ENCODE measurements around the gene FAM53B. TPM values are rescaled to one million over a fixed set of nuclear protein-coding genes. Genes with fewer than 3 reads are reported as not detected.
A peak's percentile ranks its signal among the peaks of the same experiment; 100 is the strongest.

FAM53B gene
- total RNA-seq, 2 experiments from 2014 or later = 13.3 to 13.9 TPM

DNA sequence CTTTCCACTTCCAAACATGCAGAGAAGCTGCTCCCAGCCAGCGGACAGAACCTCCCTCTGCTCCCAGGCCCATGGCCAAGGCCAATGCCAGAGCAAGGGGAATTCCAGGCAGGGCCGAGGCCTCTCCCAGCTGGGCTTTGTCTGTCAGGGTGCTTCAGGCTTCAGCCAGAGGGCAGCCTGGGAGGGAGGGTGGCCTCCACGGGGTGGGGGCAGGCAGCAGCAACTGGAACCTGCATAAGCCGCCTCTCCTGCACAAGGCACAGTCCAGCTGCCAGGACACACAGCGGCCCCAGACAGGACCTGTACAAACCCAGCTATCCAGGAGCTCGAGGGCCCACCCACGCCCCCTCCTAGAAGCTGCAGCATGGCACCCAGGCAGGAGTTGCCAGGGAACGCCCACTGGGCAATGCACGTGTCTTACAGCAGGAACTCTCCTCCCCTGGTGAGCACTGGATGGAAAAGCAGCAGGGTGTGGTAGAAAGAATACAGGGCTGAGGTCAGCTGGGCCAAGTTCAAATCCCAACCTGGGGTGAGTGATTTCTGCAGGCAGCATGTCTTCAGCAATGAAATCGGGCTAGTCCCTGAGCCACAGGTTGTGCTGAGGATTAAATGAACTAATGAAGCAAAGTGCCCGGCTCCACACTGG, 7.6 kb downstream of the FAM53B start:
- ChIA-PET CTCF (interaction anchor here (0.6 to 1.3 kb wide), 2 partner anchors 14 to 17 kb away, joined by 5 to 6 read pairs; no protein-coding TSS in a partner anchor), POLR2A (no interaction called here)
- no peak for ATAC-seq
- H3K27ac Mint-ChIP-seq = no peak overlapping the region
- intact Hi-C loops (cut with DNase I, micrococcal nuclease) = no loop called here
- no peak overlapping the region for H3K4me3 Mint-ChIP-seq
- no peaks in the 10 kb centered on the region for H3K9me3 Mint-ChIP-seq (ENCODE audit: low read depth)
- H3K4me1 Mint-ChIP-seq = peaks cover 96% of the 10 kb centered on the region
- H3K27me3 Mint-ChIP-seq = peaks cover 4% of the 10 kb centered on the region
- no peak for DNase-seq
- peaks cover 14% of the 10 kb centered on the region for H3K36me3 Mint-ChIP-seq (ENCODE audit: low read depth)

DNA sequence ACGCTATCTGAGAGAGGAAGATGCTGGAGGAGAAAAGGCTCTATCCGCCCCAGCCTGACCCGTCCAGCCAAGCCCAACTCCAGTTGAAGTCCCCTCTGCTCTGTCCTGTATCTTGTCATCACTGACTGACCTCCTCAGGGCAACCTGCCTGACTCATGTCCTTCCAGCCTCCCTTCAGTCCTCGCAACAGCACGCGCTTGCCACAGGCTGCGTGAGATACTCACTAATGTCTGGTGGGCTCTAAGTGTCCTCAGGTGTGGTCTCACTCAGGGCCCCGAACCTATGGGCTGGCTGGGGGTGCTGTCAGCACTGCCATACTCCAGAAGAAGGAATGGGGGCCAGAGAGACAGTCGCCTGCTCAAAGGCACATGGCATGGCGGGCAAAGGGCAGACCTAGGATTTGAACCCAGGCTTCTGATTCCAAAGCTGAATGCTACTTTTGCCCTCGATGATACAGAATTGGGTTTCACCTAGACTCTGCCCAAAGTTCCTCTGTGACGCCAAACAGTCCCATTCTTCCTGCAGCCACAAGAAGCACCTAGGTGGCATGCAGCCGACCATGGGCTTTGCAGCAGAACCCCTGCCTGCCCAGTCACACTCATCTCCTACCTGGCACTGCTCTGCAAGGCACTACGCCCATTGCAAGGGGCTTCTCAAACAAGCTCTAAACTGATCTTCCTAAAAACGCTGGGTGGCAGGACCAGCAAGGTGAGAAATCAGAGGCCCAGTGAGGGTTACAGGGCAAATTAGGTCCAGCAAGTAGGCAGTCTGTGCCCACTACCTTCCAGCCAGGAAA, 8.5 kb downstream of the FAM53B start:
- CTCF ChIA-PET = interaction anchor here (0.6 to 7.6 kb wide), 3 partner anchors 17 to 310 kb away, joined by 5 to 100 read pairs (median 7); no protein-coding TSS in a partner anchor
- H3K36me3 Mint-ChIP-seq (ENCODE audit: low read depth) = peaks cover 14% of the 10 kb centered on the region
- H3K27ac Mint-ChIP-seq = no peak overlapping the region
- no peak overlapping the region for H3K4me3 Mint-ChIP-seq
- peaks cover 4% of the 10 kb centered on the region for H3K27me3 Mint-ChIP-seq
- POLR2A ChIA-PET = no interaction called here
- H3K4me1 Mint-ChIP-seq = peaks cover 87% of the 10 kb centered on the region
- ATAC-seq (no peak), DNase-seq (no peak)
- H3K9me3 Mint-ChIP-seq (ENCODE audit: low read depth) = no peaks in the 10 kb centered on the region
- intact Hi-C loops (cut with DNase I, micrococcal nuclease) = no loop called here

DNA sequence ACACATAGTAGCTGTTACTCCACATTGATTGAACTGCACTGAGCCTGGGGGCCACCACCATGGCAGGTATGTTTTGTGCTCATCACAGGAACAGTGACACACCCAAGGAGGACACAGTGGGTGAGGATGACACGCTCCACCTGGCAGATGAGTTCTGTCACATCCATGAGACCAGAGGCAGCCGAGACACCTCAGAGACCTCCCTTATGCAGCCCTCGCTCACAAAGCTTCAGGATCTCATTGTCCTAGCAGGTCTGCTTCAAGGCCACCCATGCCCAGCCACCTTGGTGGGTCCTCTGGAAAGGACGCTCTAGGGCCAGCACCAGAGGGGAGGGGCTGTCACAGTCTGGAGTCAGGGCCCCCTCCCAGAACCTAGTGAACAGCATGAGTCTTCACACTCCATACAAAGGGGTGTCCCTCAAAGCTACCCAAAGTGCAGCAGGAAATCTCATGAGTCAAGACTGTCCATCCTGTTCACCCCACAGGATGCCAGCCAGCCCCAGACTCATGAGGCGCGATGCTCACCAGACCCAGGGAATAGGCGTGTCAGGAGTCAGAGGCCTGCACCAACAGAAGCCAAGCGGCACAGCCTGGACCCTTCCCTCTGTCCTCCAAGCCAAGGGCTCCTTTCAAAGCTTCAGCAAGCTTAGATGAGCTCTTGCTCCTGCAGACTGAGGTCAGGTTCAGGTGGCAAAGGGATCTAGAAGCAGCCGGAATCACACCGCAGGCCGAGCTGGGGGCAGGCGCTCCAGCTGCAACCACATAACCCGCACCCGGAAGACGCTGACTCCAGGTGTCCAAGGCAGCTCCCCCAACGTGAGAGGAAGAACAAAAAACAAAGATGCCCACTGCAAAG, 9.6 kb downstream of the FAM53B start:
- CTCF ChIA-PET = interaction anchor here (0.6 to 7.6 kb wide), 14 partner anchors 7 to 311 kb away, joined by 3 to 100 read pairs (median 4); no protein-coding TSS in a partner anchor
- Mint-ChIP-seq H3K27ac (peak overlapping the region; percentile 76), H3K27me3 (peaks cover 4% of the 10 kb centered on the region), H3K36me3 (ENCODE audit: low read depth) (peaks cover 14% of the 10 kb centered on the region), H3K4me3 (no peak overlapping the region), H3K4me1 (peaks cover 84% of the 10 kb centered on the region), H3K9me3 (ENCODE audit: low read depth) (no peaks in the 10 kb centered on the region)
- intact Hi-C loops (cut with DNase I, micrococcal nuclease) = loop anchor here in 1 of 2 experiments (5.0 kb wide), 1 partner anchor 507 kb away; no protein-coding TSS in a partner anchor
- POLR2A ChIA-PET = interaction anchor here (0.8 to 3.2 kb wide), 5 partner anchors 11 to 46 kb away, joined by 3 to 45 read pairs (median 21); no protein-coding TSS in a partner anchor
- ATAC-seq (peak; percentile 36), DNase-seq (peak; percentile 67)

- ATAC-seq = no peak
- H3K4me3 Mint-ChIP-seq = peak overlapping the region; percentile 43
- DNase-seq = no peak
- H3K36me3 Mint-ChIP-seq (ENCODE audit: low read depth) = peaks cover 16% of the 10 kb centered on the region
- H3K4me1 Mint-ChIP-seq = peaks cover 84% of the 10 kb centered on the region
- H3K9me3 Mint-ChIP-seq (ENCODE audit: low read depth) = no peaks in the 10 kb centered on the region
- ChIA-PET POLR2A (interaction anchor here (0.7 to 3.2 kb wide), 7 partner anchors 8 to 45 kb away, joined by 3 to 45 read pairs (median 10); no protein-coding TSS in a partner anchor), CTCF (interaction anchor here (0.6 to 7.6 kb wide), 13 partner anchors 8 to 173 kb away, joined by 3 to 100 read pairs (median 4); no protein-coding TSS in a partner anchor)
- no peaks in the 10 kb centered on the region for H3K27me3 Mint-ChIP-seq
- peak overlapping the region; percentile 76 for H3K27ac Mint-ChIP-seq
- intact Hi-C loops (cut with DNase I, micrococcal nuclease) = loop anchor here (1.0 to 5.0 kb wide), 7 partner anchors 8 to 506 kb away; no protein-coding TSS in a partner anchor
Measured at GRCh38 chr10:124733571-124734245, 10.5 kb downstream of the FAM53B start.

DNA sequence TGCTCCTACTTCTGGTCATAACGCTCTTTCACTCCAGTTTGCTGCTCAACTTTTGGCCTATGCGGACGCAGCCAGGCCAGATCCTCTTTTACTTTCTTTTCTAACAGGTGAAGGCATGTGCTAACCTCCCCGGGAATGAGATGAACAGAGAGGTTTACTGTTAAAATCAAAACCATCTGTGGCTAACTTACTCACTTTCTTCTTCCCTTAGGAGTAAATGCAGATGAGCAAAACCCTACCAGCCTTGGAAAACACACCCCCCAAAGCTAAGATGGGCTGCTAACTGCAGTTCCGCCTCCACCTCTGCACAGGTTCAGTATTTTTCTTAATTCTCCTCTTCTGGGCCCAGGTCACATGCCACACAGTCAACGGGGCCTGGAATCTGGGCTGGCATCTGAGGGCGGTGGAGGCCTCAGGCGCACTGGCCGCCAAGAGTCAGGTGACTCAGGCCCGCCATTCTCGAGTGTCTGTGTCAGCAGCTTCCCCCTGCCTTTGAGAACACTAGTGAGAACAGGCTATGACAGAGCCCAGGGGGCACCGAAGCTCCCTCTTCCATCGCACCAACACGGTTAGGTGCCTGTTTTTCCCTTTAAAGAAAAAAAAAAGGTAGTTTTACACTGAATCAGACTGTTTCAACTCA, 11.1 kb downstream of the FAM53B start:
- DNase-seq = peak; percentile 87
- H3K4me3 Mint-ChIP-seq = peak overlapping the region; percentile 43
- peak; percentile 71 for ATAC-seq
- peak overlapping the region; percentile 76 for H3K27ac Mint-ChIP-seq
- intact Hi-C loops (cut with DNase I, micrococcal nuclease) = loop anchor here (1.0 to 5.0 kb wide), 7 partner anchors 8 to 506 kb away; no protein-coding TSS in a partner anchor
- peaks cover 84% of the 10 kb centered on the region for H3K4me1 Mint-ChIP-seq
- H3K9me3 Mint-ChIP-seq (ENCODE audit: low read depth) = no peaks in the 10 kb centered on the region
- ChIA-PET POLR2A (interaction anchor here (0.6 to 3.2 kb wide), 7 partner anchors 8 to 102 kb away, joined by 3 to 45 read pairs (median 10); no protein-coding TSS in a partner anchor), CTCF (interaction anchor here (0.5 to 7.6 kb wide), 11 partner anchors 8 to 103 kb away, joined by 3 to 100 read pairs (median 4); no protein-coding TSS in a partner anchor)
- peaks cover 16% of the 10 kb centered on the region for H3K36me3 Mint-ChIP-seq (ENCODE audit: low read depth)
- H3K27me3 Mint-ChIP-seq = no peaks in the 10 kb centered on the region

GRCh38 chr10:124731551-124731950, 12.6 kb downstream of the FAM53B start:
- intact Hi-C loops (cut with DNase I, micrococcal nuclease) = loop anchor here in 1 of 2 experiments (5.0 kb wide), 1 partner anchor 504 kb away; no protein-coding TSS in a partner anchor
- DNase-seq = no peak
- ChIA-PET CTCF (interaction anchor here (0.5 to 7.6 kb wide), 6 partner anchors 8 to 188 kb away, joined by 3 to 100 read pairs (median 3); no protein-coding TSS in a partner anchor), POLR2A (interaction anchor here (0.8 to 3.2 kb wide), 3 partner anchors 9 to 43 kb away, joined by 3 to 21 read pairs (median 3); no protein-coding TSS in a partner anchor)
- Mint-ChIP-seq H3K27me3 (no peaks in the 10 kb centered on the region), H3K9me3 (ENCODE audit: low read depth) (no peaks in the 10 kb centered on the region), H3K27ac (peak overlapping the region; percentile 76), H3K4me1 (peaks cover 80% of the 10 kb centered on the region), H3K36me3 (ENCODE audit: low read depth) (peaks cover 16% of the 10 kb centered on the region), H3K4me3 (no peak overlapping the region)
- ATAC-seq = no peak

DNA sequence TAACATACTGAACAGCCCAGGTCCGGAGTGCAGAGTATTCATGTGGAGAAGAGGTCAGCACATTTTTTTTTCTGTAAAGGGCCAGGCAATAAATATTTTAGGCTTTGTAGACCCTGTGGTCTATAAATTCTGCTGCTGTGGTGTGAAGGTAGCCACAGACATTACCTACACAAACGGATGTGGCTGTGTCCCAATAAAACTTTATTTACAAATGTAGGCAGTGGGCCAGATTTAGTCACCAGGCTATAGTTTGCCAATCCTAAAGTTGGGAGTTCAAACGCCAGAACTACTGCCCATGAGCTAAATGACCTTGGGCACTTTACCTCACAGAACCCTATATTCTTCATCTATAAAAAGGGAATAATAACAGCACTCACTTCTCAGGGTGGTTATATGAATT, 13.4 kb downstream of the FAM53B start:
- Mint-ChIP-seq H3K4me1 (peaks cover 79% of the 10 kb centered on the region), H3K36me3 (ENCODE audit: low read depth) (peaks cover 16% of the 10 kb centered on the region)
- no peak for ATAC-seq

DNA sequence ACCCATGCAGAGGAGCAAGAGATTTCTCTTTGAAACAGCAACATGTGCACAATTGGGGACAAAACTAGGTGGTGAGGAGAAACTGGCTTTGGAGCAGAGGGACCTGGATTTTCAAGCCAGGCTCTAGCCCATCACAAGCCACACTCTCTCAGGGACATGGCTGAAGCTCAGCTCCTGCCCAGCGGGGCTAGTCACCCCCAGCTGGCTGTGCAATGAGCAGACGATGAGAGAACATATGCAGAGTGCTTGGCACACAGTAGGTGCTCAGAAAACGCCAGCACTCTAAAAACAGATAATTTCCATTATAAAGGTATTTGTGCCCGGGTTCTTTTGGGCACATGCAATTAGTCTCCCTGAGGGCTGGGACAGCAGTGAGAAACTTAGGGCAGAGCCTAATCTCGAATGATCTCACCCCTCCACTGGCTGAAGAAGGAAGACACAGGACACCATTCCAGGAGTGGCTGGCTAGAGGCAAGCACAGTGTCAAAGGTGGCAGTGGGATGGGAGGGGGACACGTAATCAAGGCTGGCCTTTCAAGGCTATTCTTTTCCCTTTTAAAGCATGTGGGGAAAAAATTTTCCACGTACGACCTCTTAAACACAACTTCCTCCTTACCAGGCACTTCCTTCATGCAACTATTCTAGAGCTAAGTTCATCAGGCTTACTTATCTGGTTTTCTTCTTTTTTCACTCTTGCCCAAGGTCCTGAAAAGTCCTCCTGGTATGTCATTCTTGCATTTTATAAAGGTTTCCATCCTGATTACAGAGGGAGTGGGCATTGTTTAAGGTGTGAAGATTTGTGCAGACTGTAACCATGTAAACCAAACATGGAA, 15.1 kb downstream of the FAM53B start:
- peaks cover 80% of the 10 kb centered on the region for H3K4me1 Mint-ChIP-seq
- H3K27ac Mint-ChIP-seq = peak overlapping the region; percentile 86
- H3K27me3 Mint-ChIP-seq = peaks cover 1% of the 10 kb centered on the region
- ChIA-PET CTCF (interaction anchor here (0.6 to 7.6 kb wide), 12 partner anchors 8 to 204 kb away, joined by 3 to 100 read pairs (median 4); no protein-coding TSS in a partner anchor), POLR2A (interaction anchor here (0.6 to 2.7 kb wide), 5 partner anchors 10 to 42 kb away, joined by 3 to 31 read pairs (median 7); no protein-coding TSS in a partner anchor)
- DNase-seq (no peak), ATAC-seq (no peak)
- H3K4me3 Mint-ChIP-seq = peak overlapping the region; percentile 37
- H3K36me3 Mint-ChIP-seq (ENCODE audit: low read depth) = peaks cover 17% of the 10 kb centered on the region
- H3K9me3 Mint-ChIP-seq (ENCODE audit: low read depth) = no peaks in the 10 kb centered on the region
- intact Hi-C loops (cut with DNase I, micrococcal nuclease) = loop anchor here (1.0 to 10.0 kb wide), 3 partner anchors 10 to 1574 kb away; partner anchors contain the start of gene BUB3 (in 1 of the 2)

More for the DNA sequence above, 13.4 kb downstream of the FAM53B start:
- ChIA-PET POLR2A (interaction anchor here (1.0 kb wide), 1 partner anchor 12 kb away, joined by 3 read pairs; no protein-coding TSS in a partner anchor), CTCF (interaction anchor here (0.5 to 7.6 kb wide), 5 partner anchors 11 to 1097 kb away, joined by 3 to 100 read pairs (median 3); no protein-coding TSS in a partner anchor)
- Mint-ChIP-seq H3K9me3 (ENCODE audit: low read depth) (no peaks in the 10 kb centered on the region), H3K27ac (peak overlapping the region; percentile 10), H3K4me3 (no peak overlapping the region), H3K27me3 (no peaks in the 10 kb centered on the region)
- intact Hi-C loops (cut with DNase I, micrococcal nuclease) = loop anchor here in 1 of 2 experiments (5.0 kb wide), 1 partner anchor 503 kb away; no protein-coding TSS in a partner anchor
- DNase-seq = no peak
